SK-N-SH (cell line): ENCODE data around the gene TMEM63B.

ENCODE experiments used
- EP300 ChIP-seq, 2 experiments: IDR thresholded peaks; 2 replicates each; pipeline versions ENCODE4 v1.4.0 to v1.6.1; 2012; ENCODE audit warnings: borderline replicate concordance in 1 of 2, low read depth in 1 of 2, low read length in 1 of 2
- NFIC ChIP-seq: IDR thresholded peaks from 2 replicates; pipeline ENCODE4 v1.4.0; 2012; ENCODE audit warnings: borderline replicate concordance
- POLR2AphosphoS5 ChIP-seq: IDR thresholded peaks from 2 replicates; pipeline ENCODE4 v1.6.1; 2012; ENCODE audit warnings: low read depth, low read length
- RAD21 ChIP-seq: IDR thresholded peaks from 2 replicates; pipeline ENCODE4 v1.6.1; 2012; ENCODE audit warnings: mild to moderate bottlenecking, low read length
- TAF1 ChIP-seq: IDR thresholded peaks from 2 replicates; pipeline ENCODE4 v1.6.1; 2012; ENCODE audit warnings: low read depth, mild to moderate bottlenecking, low read length, moderate library complexity, borderline replicate concordance
- TF ChIP-seq, protein P1 (sequence below): fragments of 200-600 bp; sonication (generic); IDR thresholded peaks from 2 replicates; pipeline ENCODE4 v1.6.1; 2017; ENCODE audit warnings: antibody characterized with exemption, mild to moderate bottlenecking, moderate library complexity
- TF ChIP-seq, protein P2 (sequence below): IDR thresholded peaks from 2 replicates; pipeline ENCODE4 v1.4.0; 2012; ENCODE audit warnings: low read depth, borderline replicate concordance
- TF ChIP-seq, protein P3 (sequence below): fragments of 150-350 bp; IDR thresholded peaks from 2 replicates; pipeline ENCODE4 v1.6.1; 2017; ENCODE audit warnings: antibody characterized with exemption, low read length, low read depth, borderline replicate concordance

DNA sequence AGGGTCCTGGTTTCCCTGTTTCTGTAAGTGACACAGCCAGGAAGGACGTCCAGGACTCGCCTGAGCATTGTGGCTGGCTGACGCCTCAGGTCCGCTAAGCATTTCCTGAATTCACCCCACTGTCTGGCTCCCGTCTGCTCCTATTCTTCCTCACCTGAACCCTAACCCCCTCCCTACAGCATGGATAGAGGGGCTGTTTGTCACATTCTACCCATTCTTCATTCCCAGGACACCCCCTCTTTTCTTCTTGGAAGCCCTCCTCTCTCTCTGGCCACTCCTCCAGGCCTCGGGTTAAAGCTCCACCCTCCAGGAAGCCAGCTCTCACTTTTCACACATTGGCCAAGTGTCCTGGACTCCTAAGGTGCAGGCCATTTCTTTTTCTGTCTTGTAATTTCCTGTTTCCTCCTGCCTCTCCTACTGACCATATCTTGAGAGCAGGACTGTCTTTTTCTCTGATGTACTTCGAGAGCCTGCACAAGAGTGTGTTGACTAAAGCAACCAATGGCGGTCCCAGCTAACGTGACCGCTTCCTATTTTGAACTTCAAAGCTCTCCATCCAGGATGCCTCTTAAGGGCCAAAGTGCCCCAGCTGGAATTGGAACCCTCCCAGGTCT lies 65.2 kb downstream of the TMEM63B start:
- TF ChIP-seq, protein P1, sequence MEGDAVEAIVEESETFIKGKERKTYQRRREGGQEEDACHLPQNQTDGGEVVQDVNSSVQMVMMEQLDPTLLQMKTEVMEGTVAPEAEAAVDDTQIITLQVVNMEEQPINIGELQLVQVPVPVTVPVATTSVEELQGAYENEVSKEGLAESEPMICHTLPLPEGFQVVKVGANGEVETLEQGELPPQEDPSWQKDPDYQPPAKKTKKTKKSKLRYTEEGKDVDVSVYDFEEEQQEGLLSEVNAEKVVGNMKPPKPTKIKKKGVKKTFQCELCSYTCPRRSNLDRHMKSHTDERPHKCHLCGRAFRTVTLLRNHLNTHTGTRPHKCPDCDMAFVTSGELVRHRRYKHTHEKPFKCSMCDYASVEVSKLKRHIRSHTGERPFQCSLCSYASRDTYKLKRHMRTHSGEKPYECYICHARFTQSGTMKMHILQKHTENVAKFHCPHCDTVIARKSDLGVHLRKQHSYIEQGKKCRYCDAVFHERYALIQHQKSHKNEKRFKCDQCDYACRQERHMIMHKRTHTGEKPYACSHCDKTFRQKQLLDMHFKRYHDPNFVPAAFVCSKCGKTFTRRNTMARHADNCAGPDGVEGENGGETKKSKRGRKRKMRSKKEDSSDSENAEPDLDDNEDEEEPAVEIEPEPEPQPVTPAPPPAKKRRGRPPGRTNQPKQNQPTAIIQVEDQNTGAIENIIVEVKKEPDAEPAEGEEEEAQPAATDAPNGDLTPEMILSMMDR: no peak
- TF ChIP-seq POLR2AphosphoS5: no peak
- no peak for TF ChIP-seq TAF1
- TF ChIP-seq EP300 (IDR thresholded peaks at IDR 0.05; ENCODE audit: borderline replicate concordance in 1 of 2, low read depth in 1 of 2, low read length in 1 of 2): no peak
- TF ChIP-seq RAD21: no peak
- TF ChIP-seq, protein P2, sequence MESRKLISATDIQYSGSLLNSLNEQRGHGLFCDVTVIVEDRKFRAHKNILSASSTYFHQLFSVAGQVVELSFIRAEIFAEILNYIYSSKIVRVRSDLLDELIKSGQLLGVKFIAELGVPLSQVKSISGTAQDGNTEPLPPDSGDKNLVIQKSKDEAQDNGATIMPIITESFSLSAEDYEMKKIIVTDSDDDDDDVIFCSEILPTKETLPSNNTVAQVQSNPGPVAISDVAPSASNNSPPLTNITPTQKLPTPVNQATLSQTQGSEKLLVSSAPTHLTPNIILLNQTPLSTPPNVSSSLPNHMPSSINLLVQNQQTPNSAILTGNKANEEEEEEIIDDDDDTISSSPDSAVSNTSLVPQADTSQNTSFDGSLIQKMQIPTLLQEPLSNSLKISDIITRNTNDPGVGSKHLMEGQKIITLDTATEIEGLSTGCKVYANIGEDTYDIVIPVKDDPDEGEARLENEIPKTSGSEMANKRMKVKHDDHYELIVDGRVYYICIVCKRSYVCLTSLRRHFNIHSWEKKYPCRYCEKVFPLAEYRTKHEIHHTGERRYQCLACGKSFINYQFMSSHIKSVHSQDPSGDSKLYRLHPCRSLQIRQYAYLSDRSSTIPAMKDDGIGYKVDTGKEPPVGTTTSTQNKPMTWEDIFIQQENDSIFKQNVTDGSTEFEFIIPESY: no peak
- no peak for TF ChIP-seq NFIC
- TF ChIP-seq, protein P3, sequence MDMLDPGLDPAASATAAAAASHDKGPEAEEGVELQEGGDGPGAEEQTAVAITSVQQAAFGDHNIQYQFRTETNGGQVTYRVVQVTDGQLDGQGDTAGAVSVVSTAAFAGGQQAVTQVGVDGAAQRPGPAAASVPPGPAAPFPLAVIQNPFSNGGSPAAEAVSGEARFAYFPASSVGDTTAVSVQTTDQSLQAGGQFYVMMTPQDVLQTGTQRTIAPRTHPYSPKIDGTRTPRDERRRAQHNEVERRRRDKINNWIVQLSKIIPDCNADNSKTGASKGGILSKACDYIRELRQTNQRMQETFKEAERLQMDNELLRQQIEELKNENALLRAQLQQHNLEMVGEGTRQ: no peak
